Neural progenitor cell (in vitro differentiated cells): ENCODE measurements around the gene HBQ1. TPM values are rescaled to one million over a fixed set of nuclear protein-coding genes. Genes with fewer than 3 reads are reported as not detected.
"Not testable (repeated sequence)": the region's sequence is repeated elsewhere in the genome, so short reads cannot be mapped to it uniquely, and the experiment has no call there.

ENCODE experiments used
- DNase-seq: peaks from one replicate; pipeline ENCODE4 v3.0.0-alpha.2; 2016; ENCODE audit warnings: low spot score
- H2AFZ ChIP-seq: fragments of 200-600 bp; sonication (generic); replicated peaks from 2 replicates; pipeline ENCODE4 v1.6.1; 2016; ENCODE audit warnings: antibody characterized with exemption
- H3F3A ChIP-seq: fragments of 200-600 bp; sonication (generic); 2 replicates; pipeline ENCODE4 v1.6.1; 2016; ENCODE audit warnings: antibody characterized with exemption, low read depth
- H3K27ac ChIP-seq: fragments of 200-600 bp; sonication (generic); 2 replicates; pipeline ENCODE4 v1.5.1; 2016; ENCODE audit warnings: mild to moderate bottlenecking
- H3K27me3 ChIP-seq: fragments of 200-600 bp; sonication (generic); 2 replicates; pipeline ENCODE4 v1.6.1; 2016; ENCODE audit warnings: mild to moderate bottlenecking, moderate library complexity
- H3K36me3 ChIP-seq: fragments of 200-600 bp; sonication (generic); 2 replicates; pipeline ENCODE4 v1.5.1; 2016
- H3K4me1 ChIP-seq: fragments of 200-600 bp; sonication (generic); 2 replicates; pipeline ENCODE4 v1.6.1; 2016; ENCODE audit warnings: mixed run types
- H3K4me2 ChIP-seq: fragments of 200-600 bp; sonication (generic); 2 replicates; pipeline ENCODE4 v1.6.1; 2016
- H3K4me3 ChIP-seq: fragments of 200-600 bp; sonication (generic); 2 replicates; pipeline ENCODE4 v1.5.1; 2016
- H3K79me2 ChIP-seq: fragments of 200-600 bp; sonication (generic); 2 replicates; pipeline ENCODE4 v1.6.1; 2016; ENCODE audit warnings: low read depth
- H3K9ac ChIP-seq: fragments of 200-600 bp; sonication (generic); 2 replicates; pipeline ENCODE4 v1.6.1; 2016
- H3K9me3 ChIP-seq: fragments of 200-600 bp; sonication (generic); 2 replicates; pipeline ENCODE4 v1.5.1; 2016; ENCODE audit warnings: low read depth
- H4K20me1 ChIP-seq: fragments of 200-600 bp; sonication (generic); 2 replicates; pipeline ENCODE4 v1.6.1; 2016; ENCODE audit warnings: low read depth
- H3K27ac Mint-ChIP-seq: 3 replicates; pipeline ENCODE4 v1.8.0; 2021; ENCODE audit warnings: mixed read lengths
- H3K27me3 Mint-ChIP-seq: 2 replicates; pipeline ENCODE4 v1.8.0; 2022; ENCODE audit warnings: low read depth, mild to moderate bottlenecking, inconsistent platforms, moderate library complexity, mixed read lengths; ENCODE audit not compliant: insufficient read depth
- H3K36me3 Mint-ChIP-seq: 3 replicates; pipeline ENCODE4 v1.8.0; 2021; ENCODE audit warnings: mixed read lengths
- H3K4me1 Mint-ChIP-seq: 3 replicates; pipeline ENCODE4 v1.8.0; 2021; ENCODE audit warnings: mixed read lengths
- H3K4me3 Mint-ChIP-seq: 3 replicates; pipeline ENCODE4 v1.8.0; 2021; ENCODE audit warnings: mild to moderate bottlenecking, moderate library complexity, mixed read lengths
- H3K9me3 Mint-ChIP-seq: 3 replicates; pipeline ENCODE4 v1.8.0; 2020; ENCODE audit warnings: mixed read lengths
- EZH2 ChIP-seq: fragments of 200-600 bp; sonication (generic); IDR thresholded peaks from 2 replicates; pipeline ENCODE4 v1.6.1; 2017; ENCODE audit warnings: antibody characterized with exemption, mild to moderate bottlenecking, moderate library complexity
- EZH2phosphoT487 ChIP-seq: fragments of 200-600 bp; sonication (generic); IDR thresholded peaks from 2 replicates; pipeline ENCODE4 v1.6.1; 2017; ENCODE audit warnings: antibody characterized with exemption
- total RNA-seq: library from RNA; depleted of rRNA; stranded (reverse); fragments of >200 nt; gene quantifications from 2 replicates; pipeline ENCODE4 v1.2.3, GENCODE V29; 2015; ENCODE audit warnings: low replicate concordance
- TF ChIP-seq, protein P1 (sequence below): fragments of 200-600 bp; sonication (generic); IDR thresholded peaks from 2 replicates; pipeline ENCODE4 v1.5.1; 2017; ENCODE audit warnings: antibody characterized with exemption, mild to moderate bottlenecking

The HBQ1 gene
- total RNA-seq, 1 donor from 2014 or later: not detected

DNA sequence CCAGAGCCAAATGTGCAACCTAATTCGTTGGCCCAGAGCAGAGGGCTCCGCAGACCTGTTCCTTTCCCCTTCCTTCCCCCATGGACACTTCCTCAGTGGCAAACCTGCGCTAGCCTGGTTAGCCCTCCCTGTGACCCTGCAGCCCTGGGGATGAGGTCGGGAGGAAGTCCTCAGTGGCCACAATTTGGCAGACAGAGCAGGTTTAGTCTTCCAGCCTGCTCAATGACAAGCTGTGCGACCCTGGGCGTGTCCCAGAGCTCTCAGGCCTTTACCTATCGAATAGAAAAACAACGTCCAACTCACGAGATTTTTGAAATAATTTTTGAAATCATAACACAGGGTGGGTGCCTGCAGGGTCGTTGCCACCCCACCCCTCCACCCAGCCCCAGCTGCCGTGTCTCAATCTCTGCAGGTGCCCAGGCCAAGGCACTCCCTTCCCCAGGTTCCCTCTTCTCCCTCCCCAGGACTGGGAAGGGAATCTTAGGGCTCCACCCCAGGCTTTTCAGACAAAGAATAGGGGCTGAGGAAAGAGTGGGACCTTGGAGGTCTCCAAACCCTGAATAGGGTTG, 13.1 kb upstream of the HBQ1 start:
- no peaks in the 10 kb centered on the region for H3K9me3 ChIP-seq
- H2AFZ ChIP-seq: no peak overlapping the region
- Mint-ChIP-seq H3K36me3 (peaks cover 3% of the 10 kb centered on the region), H3K4me1 (peaks cover 3% of the 10 kb centered on the region), H3K9me3 (peaks cover 5% of the 10 kb centered on the region), H3K27me3 (peaks cover 65% of the 10 kb centered on the region), H3K27ac (no peak overlapping the region), H3K4me3 (no peak overlapping the region)
- peaks cover 60% of the 10 kb centered on the region for H4K20me1 ChIP-seq
- DNase-seq: no peak
- H3K4me3 ChIP-seq: no peak overlapping the region
- no peak overlapping the region for H3K9ac ChIP-seq
- no peak overlapping the region for H3K4me2 ChIP-seq
- peaks cover 84% of the 10 kb centered on the region for H3K27me3 ChIP-seq
- H3K36me3 ChIP-seq: no peaks in the 10 kb centered on the region
- no peak overlapping the region for H3K27ac ChIP-seq
- TF ChIP-seq EZH2phosphoT487: no peak
- TF ChIP-seq, protein P1, sequence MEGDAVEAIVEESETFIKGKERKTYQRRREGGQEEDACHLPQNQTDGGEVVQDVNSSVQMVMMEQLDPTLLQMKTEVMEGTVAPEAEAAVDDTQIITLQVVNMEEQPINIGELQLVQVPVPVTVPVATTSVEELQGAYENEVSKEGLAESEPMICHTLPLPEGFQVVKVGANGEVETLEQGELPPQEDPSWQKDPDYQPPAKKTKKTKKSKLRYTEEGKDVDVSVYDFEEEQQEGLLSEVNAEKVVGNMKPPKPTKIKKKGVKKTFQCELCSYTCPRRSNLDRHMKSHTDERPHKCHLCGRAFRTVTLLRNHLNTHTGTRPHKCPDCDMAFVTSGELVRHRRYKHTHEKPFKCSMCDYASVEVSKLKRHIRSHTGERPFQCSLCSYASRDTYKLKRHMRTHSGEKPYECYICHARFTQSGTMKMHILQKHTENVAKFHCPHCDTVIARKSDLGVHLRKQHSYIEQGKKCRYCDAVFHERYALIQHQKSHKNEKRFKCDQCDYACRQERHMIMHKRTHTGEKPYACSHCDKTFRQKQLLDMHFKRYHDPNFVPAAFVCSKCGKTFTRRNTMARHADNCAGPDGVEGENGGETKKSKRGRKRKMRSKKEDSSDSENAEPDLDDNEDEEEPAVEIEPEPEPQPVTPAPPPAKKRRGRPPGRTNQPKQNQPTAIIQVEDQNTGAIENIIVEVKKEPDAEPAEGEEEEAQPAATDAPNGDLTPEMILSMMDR: no peak
- no peak for TF ChIP-seq EZH2
- H3K79me2 ChIP-seq: no peaks in the 10 kb centered on the region
- H3K4me1 ChIP-seq: peaks cover 11% of the 10 kb centered on the region
- peaks cover 10% of the 10 kb centered on the region for H3F3A ChIP-seq

DNA sequence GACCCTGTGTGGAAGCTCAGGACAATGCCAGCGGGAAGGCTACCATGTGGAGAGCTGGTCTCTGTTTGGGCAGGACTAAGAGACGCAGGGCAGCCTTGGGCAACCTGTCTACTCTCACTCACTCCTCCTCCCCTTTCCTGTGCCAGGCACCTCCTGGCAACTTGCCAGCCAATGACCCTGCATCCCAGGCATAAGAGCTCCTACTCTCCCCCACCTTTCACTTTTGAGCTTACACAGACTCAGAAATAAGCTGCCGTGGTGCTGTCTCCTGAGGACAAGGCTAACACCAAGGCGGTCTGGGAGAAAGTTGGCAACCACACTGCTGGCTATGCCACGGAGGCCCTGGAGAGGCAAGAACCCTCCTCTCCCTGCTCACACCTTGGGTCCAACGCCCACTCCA, 11.8 kb upstream of the HBQ1 start:
- Histone ChIP-seq H3K27me3 (peaks cover 79% of the 10 kb centered on the region), H3K4me3 (no peak overlapping the region), H3F3A (peaks cover 10% of the 10 kb centered on the region), H3K9me3 (no peaks in the 10 kb centered on the region), H3K79me2 (no peaks in the 10 kb centered on the region), H3K9ac (no peak overlapping the region), H3K4me2 (no peak overlapping the region), H3K27ac (no peak overlapping the region), H3K4me1 (peaks cover 11% of the 10 kb centered on the region), H3K36me3 (no peaks in the 10 kb centered on the region), H2AFZ (no peak overlapping the region), H4K20me1 (peaks cover 63% of the 10 kb centered on the region)
- Mint-ChIP-seq H3K27ac (no peak overlapping the region), H3K4me1 (peaks cover 3% of the 10 kb centered on the region), H3K36me3 (peaks cover 3% of the 10 kb centered on the region), H3K9me3 (peaks cover 5% of the 10 kb centered on the region), H3K4me3 (no peak overlapping the region), H3K27me3 (peaks cover 62% of the 10 kb centered on the region)
- no peak for DNase-seq
- TF ChIP-seq, protein P1: no peak
- TF ChIP-seq EZH2phosphoT487 (no peak), EZH2 (no peak)

- H3K27ac Mint-ChIP-seq: no peak overlapping the region
- DNase-seq: no peak
- TF ChIP-seq EZH2phosphoT487: peak; percentile 41
- no peak for TF ChIP-seq EZH2
These were observed 11.2 kb upstream of the HBQ1 start for GRCh38 chr16:169014-169413.

GRCh38 chr16:170088-170507, 10.2 kb upstream of the HBQ1 start:
- not testable (repeated sequence) for H3K79me2 ChIP-seq, H3K9ac ChIP-seq, H3K4me2 ChIP-seq, H3K27ac ChIP-seq, H3K36me3 Mint-ChIP-seq, H2AFZ ChIP-seq, H3K9me3 Mint-ChIP-seq, H3K4me3 Mint-ChIP-seq, H3K4me3 ChIP-seq, H3K9me3 ChIP-seq, H3F3A ChIP-seq, H3K36me3 ChIP-seq, H3K4me1 Mint-ChIP-seq
- Mint-ChIP-seq H3K27me3 (peaks cover 71% of the 10 kb centered on the region), H3K27ac (peak overlapping the region; percentile 37)
- Histone ChIP-seq H3K4me1 (peaks cover 11% of the 10 kb centered on the region), H4K20me1 (peaks cover 73% of the 10 kb centered on the region), H3K27me3 (peaks cover 92% of the 10 kb centered on the region)
- peak; percentile 52 for DNase-seq

More at GRCh38 chr16:169014-169413, 11.2 kb upstream of the HBQ1 start:
- peaks cover 64% of the 10 kb centered on the region for H3K27me3 Mint-ChIP-seq
- H3K36me3 Mint-ChIP-seq: peaks cover 3% of the 10 kb centered on the region
- peaks cover 67% of the 10 kb centered on the region for H4K20me1 ChIP-seq
- peaks cover 3% of the 10 kb centered on the region for H3K4me1 Mint-ChIP-seq
- H3K4me2 ChIP-seq: no peak overlapping the region
- peaks cover 11% of the 10 kb centered on the region for H3K4me1 ChIP-seq
- H3K9ac ChIP-seq: no peak overlapping the region
- no peak overlapping the region for H2AFZ ChIP-seq
- H3K27ac ChIP-seq: no peak overlapping the region
- H3K4me3 ChIP-seq: no peak overlapping the region
- H3K79me2 ChIP-seq: no peaks in the 10 kb centered on the region
- H3K4me3 Mint-ChIP-seq: no peak overlapping the region
- peaks cover 5% of the 10 kb centered on the region for H3K9me3 Mint-ChIP-seq
- peaks cover 10% of the 10 kb centered on the region for H3F3A ChIP-seq
- H3K36me3 ChIP-seq: no peaks in the 10 kb centered on the region
- peaks cover 85% of the 10 kb centered on the region for H3K27me3 ChIP-seq
- no peaks in the 10 kb centered on the region for H3K9me3 ChIP-seq
